Fibroblast of pulmonary artery (primary cell): Measurements from ENCODE around the gene MRPL17.

Experiments used
- DNase-seq: peaks from one replicate; pipeline ENCODE4 v3.0.0-alpha.2; 2010; ENCODE audit warnings: low read depth
- H3K4me3 ChIP-seq: replicated peaks from 2 replicates; pipeline ENCODE4 v1.5.1; 2011; ENCODE audit warnings: low read depth, mild to moderate bottlenecking, control low read depth, low read length, moderate library complexity
- CTCF ChIP-seq: IDR thresholded peaks from 2 replicates; pipeline ENCODE4 v1.5.1; 2011; ENCODE audit warnings: mild to moderate bottlenecking, control low read depth, low read length, inconsistent platforms; ENCODE audit errors: missing control alignments

The MRPL17 gene

GRCh38 chr11:6633422-6634408, 49.4 kb downstream of the MRPL17 start:
- no peak for DNase-seq
- no peak for TF ChIP-seq CTCF
- H3K4me3 ChIP-seq, result no peak overlapping the region

- no peak for TF ChIP-seq CTCF
These were observed 50.7 kb downstream of the MRPL17 start for GRCh38 chr11:6632116-6633073.

GRCh38 chr11:6631361-6631890, 51.7 kb downstream of the MRPL17 start:
- DNase-seq, result no peak
- TF ChIP-seq CTCF, result no peak
- no peak overlapping the region for H3K4me3 ChIP-seq

More at GRCh38 chr11:6632116-6633073, 50.7 kb downstream of the MRPL17 start:
- DNase-seq, result no peak
- H3K4me3 ChIP-seq, result no peak overlapping the region

GRCh38 chr11:6630632-6631291, 52.4 kb downstream of the MRPL17 start:
- no peak for DNase-seq
- TF ChIP-seq CTCF, result no peak
- H3K4me3 ChIP-seq, result no peak overlapping the region
